GM18909 (cell line): ENCODE results near the gene MYO18A.
"Not testable (repeated sequence)": the region's sequence is repeated elsewhere in the genome, so short reads cannot be mapped to it uniquely, and the experiment has no call there.

Experiments used
- ATAC-seq: cut with Tn5 transposase; IDR thresholded peaks from one replicate; pipeline ENCODE4 v1.9.1; 2021; ENCODE audit warnings: mild to moderate bottlenecking; ENCODE audit not compliant: unreplicated experiment, poor library complexity

The MYO18A gene

GRCh38 chr17:29180034-29180787 lies at the start of gene MYO18A:
Gene MYO18A, minus strand, starts transcription at chr17:29180398. Its CDS starts 13,458 bp downstream, at chr17:29166940.
- ATAC-seq, result peak; percentile 80

GRCh38 chr17:29225396-29225795 lies 45.2 kb upstream of the MYO18A start:
- ATAC-seq, result no peak

GRCh38 chr17:29221338-29221737 lies 41.1 kb upstream of the MYO18A start:
- not testable (repeated sequence) for ATAC-seq

GRCh38 chr17:29219378-29220047 lies 39.3 kb upstream of the MYO18A start:
- no peak for ATAC-seq

- ATAC-seq, result no peak
Measured at GRCh38 chr17:29216856-29217255, 36.7 kb upstream of the MYO18A start.

GRCh38 chr17:29216181-29216580 lies 36.0 kb upstream of the MYO18A start:
- no peak for ATAC-seq

GRCh38 chr17:29215717-29216116 lies 35.5 kb upstream of the MYO18A start:
- ATAC-seq, result no peak

- ATAC-seq, result no peak
Measured at GRCh38 chr17:29215174-29215573, 35.0 kb upstream of the MYO18A start.

GRCh38 chr17:29214215-29215146 lies 34.3 kb upstream of the MYO18A start:
- ATAC-seq, result no peak

GRCh38 chr17:29212681-29213121 lies 32.5 kb upstream of the MYO18A start:
- ATAC-seq, result no peak

GRCh38 chr17:29212094-29212631 lies 32.0 kb upstream of the MYO18A start:
- ATAC-seq, result no peak

GRCh38 chr17:29210879-29211278 lies 30.7 kb upstream of the MYO18A start:
- ATAC-seq, result no peak

- ATAC-seq, result no peak
Measured at GRCh38 chr17:29209073-29209472, 28.9 kb upstream of the MYO18A start.

GRCh38 chr17:29207975-29208374 lies 27.8 kb upstream of the MYO18A start:
- no peak for ATAC-seq

GRCh38 chr17:29205047-29205446 lies 24.8 kb upstream of the MYO18A start:
- no peak for ATAC-seq

GRCh38 chr17:29204068-29204804 lies 24.0 kb upstream of the MYO18A start:
- not testable (repeated sequence) for ATAC-seq

GRCh38 chr17:29197516-29198272 lies 17.5 kb upstream of the MYO18A start:
- ATAC-seq, result no peak

GRCh38 chr17:29196769-29197515 lies 16.7 kb upstream of the MYO18A start:
- no peak for ATAC-seq
